Tibial nerve (tissue), 4 donors: Measurements from ENCODE around the gene HBA2. TPM values are rescaled to one million over a fixed set of nuclear protein-coding genes. Genes with fewer than 3 reads are reported as not detected.

Source experiments
- DNase-seq, 2 donors: peaks; one replicate each; pipeline ENCODE4 v3.0.0-alpha.2; 2019; ENCODE audit warnings: low spot score in 2 of 2
- H3K27ac ChIP-seq, 4 donors: fragments of 200-600 bp; sonication (generic) in 3 of 4; one replicate each; pipeline ENCODE4 v1.5.1; 2017 to 2019; ENCODE audit warnings: mild to moderate bottlenecking in 1 of 4
- H3K27me3 ChIP-seq, 2 donors: fragments of 200-600 bp; sonication (generic) in 1 of 2; one replicate each; pipeline versions ENCODE4 v1.5.1 to v1.6.0; 2017 to 2019
- H3K36me3 ChIP-seq, 3 donors: fragments of 200-600 bp; sonication (generic); one replicate each; pipeline ENCODE4 v1.5.1; 2018 to 2019
- H3K4me1 ChIP-seq, 4 donors: fragments of 200-600 bp; sonication (generic) in 3 of 4; one replicate each; pipeline ENCODE4 v1.5.1; 2017 to 2019
- H3K4me3 ChIP-seq, 4 donors: fragments of 200-600 bp; sonication (generic) in 3 of 4; one replicate each; pipeline ENCODE4 v1.5.1; 2017 to 2019; ENCODE audit warnings: mild to moderate bottlenecking in 1 of 4, moderate library complexity in 1 of 4
- H3K9me3 ChIP-seq, 4 donors: fragments of 200-600 bp; sonication (generic) in 3 of 4; one replicate each; pipeline ENCODE4 v1.5.1; 2017 to 2019
- EP300 ChIP-seq, 2 donors: sonication (generic); formaldehyde crosslinking; IDR thresholded peaks; one replicate each; pipeline ENCODE4 v1.6.1; 2017; ENCODE audit warnings: antibody characterized with exemption in 2 of 2, mild to moderate bottlenecking in 1 of 2
- POLR2A ChIP-seq, 2 donors: fragments of 450-650 bp; IDR thresholded peaks; one replicate each; pipeline ENCODE4 v1.6.1; 2017; ENCODE audit warnings: antibody characterized with exemption in 2 of 2, mild to moderate bottlenecking in 2 of 2, moderate library complexity in 2 of 2
- WGBS, 2 donors: methylation state at CpG; one replicate each; pipeline ENCODE4 v1.1.5; 2018; 5-methylcytosine and 5-hydroxymethylcytosine counted together
- total RNA-seq, 4 donors: library from RNA; depleted of rRNA; stranded (reverse); fragments of >200 nt; gene quantifications; one replicate each; pipeline ENCODE4 v1.1.0, GENCODE V29; 2016
- TF ChIP-seq, protein P1 (sequence below), 5 experiments: fragments of 200-600 bp in 3 of 5; fragments of 450-650 bp in 2 of 5; sonication (generic) in 3 of 5; IDR thresholded peaks; one replicate each; pipeline ENCODE4 v1.5.1; 2016 to 2019; ENCODE audit warnings: antibody characterized with exemption in 5 of 5, mild to moderate bottlenecking in 3 of 5, moderate library complexity in 2 of 5

HBA2 gene
- total RNA-seq, 4 donors from 2014 or later = 10.1 to 495 (median 102) TPM

DNA sequence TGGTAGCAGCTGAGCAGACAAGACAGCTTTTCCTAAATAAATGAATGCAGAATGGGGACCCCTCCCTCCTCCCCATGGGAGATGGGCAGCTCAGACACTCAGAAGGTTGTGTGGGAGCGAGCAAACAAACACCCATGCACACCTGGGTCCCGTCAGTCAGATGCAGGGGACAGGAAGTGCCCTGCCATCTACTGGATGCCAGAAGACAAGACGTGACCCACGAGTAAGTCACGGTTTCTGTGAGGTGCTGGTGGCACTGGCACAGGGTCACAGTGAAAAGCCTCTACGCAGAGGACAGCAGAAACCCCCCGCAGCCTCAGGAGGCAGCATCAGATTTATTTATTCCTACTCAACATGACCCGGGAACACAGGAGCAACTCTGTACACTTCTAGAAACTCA, 16.0 kb downstream of the HBA2 start:
- H3K9me3 ChIP-seq = no peaks in the 10 kb centered on the region
- WGBS, 2 donors = 73 to 81% methylated on average over 8 of the region's 8 CpGs
- no peaks in the 10 kb centered on the region for H3K4me1 ChIP-seq
- peaks cover 5 to 82% (median 24%) of the 10 kb centered on the region in 3 donors for H3K36me3 ChIP-seq
- H3K4me3 ChIP-seq = no peak overlapping the region
- H3K27ac ChIP-seq = no peak overlapping the region
- TF ChIP-seq EP300 (IDR thresholded peaks at IDR 0.05) (no peak), POLR2A (IDR thresholded peaks at IDR 0.05) (no peak)
- TF ChIP-seq, protein P1, sequence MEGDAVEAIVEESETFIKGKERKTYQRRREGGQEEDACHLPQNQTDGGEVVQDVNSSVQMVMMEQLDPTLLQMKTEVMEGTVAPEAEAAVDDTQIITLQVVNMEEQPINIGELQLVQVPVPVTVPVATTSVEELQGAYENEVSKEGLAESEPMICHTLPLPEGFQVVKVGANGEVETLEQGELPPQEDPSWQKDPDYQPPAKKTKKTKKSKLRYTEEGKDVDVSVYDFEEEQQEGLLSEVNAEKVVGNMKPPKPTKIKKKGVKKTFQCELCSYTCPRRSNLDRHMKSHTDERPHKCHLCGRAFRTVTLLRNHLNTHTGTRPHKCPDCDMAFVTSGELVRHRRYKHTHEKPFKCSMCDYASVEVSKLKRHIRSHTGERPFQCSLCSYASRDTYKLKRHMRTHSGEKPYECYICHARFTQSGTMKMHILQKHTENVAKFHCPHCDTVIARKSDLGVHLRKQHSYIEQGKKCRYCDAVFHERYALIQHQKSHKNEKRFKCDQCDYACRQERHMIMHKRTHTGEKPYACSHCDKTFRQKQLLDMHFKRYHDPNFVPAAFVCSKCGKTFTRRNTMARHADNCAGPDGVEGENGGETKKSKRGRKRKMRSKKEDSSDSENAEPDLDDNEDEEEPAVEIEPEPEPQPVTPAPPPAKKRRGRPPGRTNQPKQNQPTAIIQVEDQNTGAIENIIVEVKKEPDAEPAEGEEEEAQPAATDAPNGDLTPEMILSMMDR (IDR thresholded peaks at IDR 0.05) = no peak
- no peak for DNase-seq
- no peaks in the 10 kb centered on the region for H3K27me3 ChIP-seq

GRCh38 chr16:189604-190186, 17.0 kb downstream of the HBA2 start:
- no peak overlapping the region for H3K27ac ChIP-seq
- H3K36me3 ChIP-seq = peaks cover 5 to 86% (median 28%) of the 10 kb centered on the region in 3 donors
- TF ChIP-seq EP300 (IDR thresholded peaks at IDR 0.05) (no peak), POLR2A (IDR thresholded peaks at IDR 0.05) (no peak)
- TF ChIP-seq, protein P1 (IDR thresholded peaks at IDR 0.05) = no peak
- H3K4me3 ChIP-seq = no peak overlapping the region
- 93 to 94% methylated on average over 33 to 34 of the region's 34 CpGs for WGBS, 2 donors
- no peaks in the 10 kb centered on the region for H3K27me3 ChIP-seq
- no peak for DNase-seq
- no peaks in the 10 kb centered on the region for H3K4me1 ChIP-seq
- H3K9me3 ChIP-seq = no peaks in the 10 kb centered on the region

- H3K4me3 ChIP-seq = no peak overlapping the region
- no peaks in the 10 kb centered on the region for H3K4me1 ChIP-seq
- no peaks in the 10 kb centered on the region for H3K27me3 ChIP-seq
- no peaks in the 10 kb centered on the region for H3K9me3 ChIP-seq
- TF ChIP-seq, protein P1 (IDR thresholded peaks at IDR 0.05) = no peak
- TF ChIP-seq EP300 (IDR thresholded peaks at IDR 0.05) = no peak
- no peak for TF ChIP-seq POLR2A (IDR thresholded peaks at IDR 0.05)
- DNase-seq = no peak
- peaks cover 5 to 98% (median 38%) of the 10 kb centered on the region in 3 donors for H3K36me3 ChIP-seq
- WGBS, 2 donors = 90 to 94% methylated on average over 4 of the region's 4 CpGs
- H3K27ac ChIP-seq = no peak overlapping the region
Measured at GRCh38 chr16:191831-192230, 19.2 kb downstream of the HBA2 start.

GRCh38 chr16:192686-193085, 20.0 kb downstream of the HBA2 start:
- no peak overlapping the region for H3K27ac ChIP-seq
- TF ChIP-seq, protein P1 (IDR thresholded peaks at IDR 0.05) = no peak
- TF ChIP-seq EP300 (IDR thresholded peaks at IDR 0.05) = no peak
- TF ChIP-seq POLR2A (IDR thresholded peaks at IDR 0.05) = no peak
- H3K9me3 ChIP-seq = no peaks in the 10 kb centered on the region
- peaks cover 5 to 100% (median 42%) of the 10 kb centered on the region in 3 donors for H3K36me3 ChIP-seq
- no peaks in the 10 kb centered on the region for H3K4me1 ChIP-seq
- H3K27me3 ChIP-seq = no peaks in the 10 kb centered on the region
- WGBS, 2 donors = 92 to 94% methylated on average over 11 of the region's 11 CpGs
- H3K4me3 ChIP-seq = no peak overlapping the region
- no peak for DNase-seq

DNA sequence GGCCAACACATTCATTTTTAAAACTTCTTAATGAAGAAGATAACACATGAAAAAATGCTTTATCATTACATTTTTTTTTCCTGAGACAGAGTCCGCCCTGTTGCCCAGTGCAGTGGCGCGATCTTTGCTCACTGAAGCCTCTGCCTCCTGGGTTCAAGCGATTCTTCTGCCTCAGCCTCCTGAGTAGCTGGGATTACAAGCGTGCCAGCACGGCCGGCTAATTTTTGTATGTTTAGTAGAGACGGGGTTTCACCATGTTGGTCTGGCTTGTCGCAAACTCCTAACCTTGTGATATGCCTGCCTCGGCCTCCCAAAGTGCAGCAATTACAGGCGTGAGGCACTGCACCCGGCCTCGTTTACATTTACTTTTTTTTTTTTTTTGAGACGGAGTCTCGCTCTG, 20.8 kb downstream of the HBA2 start:
- Histone ChIP-seq H3K4me3 (no peak overlapping the region), H3K27ac (no peak overlapping the region), H3K36me3 (peaks cover 6 to 100% (median 47%) of the 10 kb centered on the region in 3 donors), H3K9me3 (no peaks in the 10 kb centered on the region), H3K27me3 (no peaks in the 10 kb centered on the region), H3K4me1 (no peaks in the 10 kb centered on the region)
- no peak for DNase-seq
- 91 to 92% methylated on average over 15 of the region's 15 CpGs for WGBS, 2 donors
- TF ChIP-seq, protein P1 (IDR thresholded peaks at IDR 0.05) = no peak
- TF ChIP-seq EP300 (IDR thresholded peaks at IDR 0.05) (no peak), POLR2A (IDR thresholded peaks at IDR 0.05) (no peak)
